ENCODE results near the gene CNTF. TPM values are rescaled to one million over a fixed set of nuclear protein-coding genes. Genes with fewer than 3 reads are reported as not detected.

Gene CNTF
- polyA plus RNA-seq, 1 donor: 1.4 TPM

GRCh38 chr11:58658623-58659022, 36.2 kb downstream of the CNTF start:
- WGBS (ENCODE audit: insufficient coverage, low lambda C conversion rate): no CpG with 5 or more reads among the region's 3 CpGs
- Histone ChIP-seq H3K9me3 (ENCODE audit: control insufficient read depth, low read depth, low read length) (no peaks in the 10 kb centered on the region), H3K27ac (ENCODE audit: low read length) (peak overlapping the region; percentile 80), H3K4me3 (ENCODE audit: low read length) (no peak overlapping the region), H3K27me3 (ENCODE audit: control insufficient read depth, insufficient read depth, low read length) (no peaks in the 10 kb centered on the region), H3K4me1 (ENCODE audit: control insufficient read depth, insufficient read depth, low read length) (peaks cover 6% of the 10 kb centered on the region), H3K36me3 (ENCODE audit: control insufficient read depth, insufficient read depth, low read length) (no peaks in the 10 kb centered on the region)
- DNase-seq: peak in 1 of 2 donors; percentile 19

- DNase-seq: peak; percentile 81 to 86
- no peaks in the 10 kb centered on the region for H3K36me3 ChIP-seq (ENCODE audit: control insufficient read depth, insufficient read depth, low read length)
- H3K4me1 ChIP-seq (ENCODE audit: control insufficient read depth, insufficient read depth, low read length): peaks cover 6% of the 10 kb centered on the region
- H3K9me3 ChIP-seq (ENCODE audit: control insufficient read depth, low read depth, low read length): no peaks in the 10 kb centered on the region
- no peak overlapping the region for H3K4me3 ChIP-seq (ENCODE audit: low read length)
- H3K27me3 ChIP-seq (ENCODE audit: control insufficient read depth, insufficient read depth, low read length): no peaks in the 10 kb centered on the region
- H3K27ac ChIP-seq (ENCODE audit: low read length): peak overlapping the region; percentile 80
- no CpG with 5 or more reads among the region's 2 CpGs for whole genome bisulfite sequencing (ENCODE audit: insufficient coverage, low lambda C conversion rate)
Observed at GRCh38 chr11:58659404-58659803, 36.9 kb downstream of the CNTF start.

- Histone ChIP-seq H3K27ac (ENCODE audit: low read length) (peak overlapping the region; percentile 80), H3K4me3 (ENCODE audit: low read length) (no peak overlapping the region), H3K27me3 (ENCODE audit: control insufficient read depth, insufficient read depth, low read length) (no peaks in the 10 kb centered on the region), H3K4me1 (ENCODE audit: control insufficient read depth, insufficient read depth, low read length) (peaks cover 6% of the 10 kb centered on the region), H3K36me3 (ENCODE audit: control insufficient read depth, insufficient read depth, low read length) (no peaks in the 10 kb centered on the region), H3K9me3 (ENCODE audit: control insufficient read depth, low read depth, low read length) (no peaks in the 10 kb centered on the region)
- whole genome bisulfite sequencing (ENCODE audit: insufficient coverage, low lambda C conversion rate): 60% methylated on average over 1 of the region's 5 CpGs
- DNase-seq: peak; percentile 37 to 48
Observed at GRCh38 chr11:58659910-58660570, 37.6 kb downstream of the CNTF start.

GRCh38 chr11:58671983-58672633, 49.6 kb downstream of the CNTF start:
- H3K27ac ChIP-seq (ENCODE audit: low read length): no peak overlapping the region
- H3K4me3 ChIP-seq (ENCODE audit: low read length): no peak overlapping the region
- no peaks in the 10 kb centered on the region for H3K4me1 ChIP-seq (ENCODE audit: control insufficient read depth, insufficient read depth, low read length)
- DNase-seq: no peak
- no peaks in the 10 kb centered on the region for H3K9me3 ChIP-seq (ENCODE audit: control insufficient read depth, low read depth, low read length)
- no peaks in the 10 kb centered on the region for H3K36me3 ChIP-seq (ENCODE audit: control insufficient read depth, insufficient read depth, low read length)
- H3K27me3 ChIP-seq (ENCODE audit: control insufficient read depth, insufficient read depth, low read length): no peaks in the 10 kb centered on the region
- WGBS (ENCODE audit: insufficient coverage, low lambda C conversion rate): 40% methylated on average over 1 of the region's 6 CpGs

- no peak overlapping the region for H3K4me3 ChIP-seq (ENCODE audit: low read length)
- no peak for DNase-seq
- H3K27ac ChIP-seq (ENCODE audit: low read length): no peak overlapping the region
- no peaks in the 10 kb centered on the region for H3K36me3 ChIP-seq (ENCODE audit: control insufficient read depth, insufficient read depth, low read length)
- H3K9me3 ChIP-seq (ENCODE audit: control insufficient read depth, low read depth, low read length): no peaks in the 10 kb centered on the region
- no peaks in the 10 kb centered on the region for H3K27me3 ChIP-seq (ENCODE audit: control insufficient read depth, insufficient read depth, low read length)
- 100% methylated on average over 3 of the region's 12 CpGs for WGBS (ENCODE audit: insufficient coverage, low lambda C conversion rate)
- H3K4me1 ChIP-seq (ENCODE audit: control insufficient read depth, insufficient read depth, low read length): no peaks in the 10 kb centered on the region
Observed at GRCh38 chr11:58674609-58675008, 52.1 kb downstream of the CNTF start.

Other genes with a start within 250 kb of the CNTF start
- gene OR5B3, start 215.8 kb upstream of the CNTF start, polyA plus RNA-seq: not detected
- 0.01 TPM for gene OR5B2, start 194.5 kb upstream of the CNTF start, polyA plus RNA-seq
- 0.03 TPM for gene OR5B12, start 180.4 kb upstream of the CNTF start, polyA plus RNA-seq
- 0.07 TPM for gene OR5B21, start 114.6 kb upstream of the CNTF start, polyA plus RNA-seq
- gene LPXN, start 46.8 kb upstream of the CNTF start, polyA plus RNA-seq: 13.4 TPM
- gene ZFP91, start 43.6 kb upstream of the CNTF start, polyA plus RNA-seq: 51.5 TPM
- 0.45 TPM for gene GLYAT, start 109.3 kb downstream of the CNTF start, polyA plus RNA-seq
- 0.25 TPM for gene GLYATL2, start 222.0 kb downstream of the CNTF start, polyA plus RNA-seq

Measured in large intestine (tissue), 3 donors.